Measurements from ENCODE around the gene C19orf12. TPM values are rescaled to one million over a fixed set of nuclear protein-coding genes. Genes with fewer than 3 reads are reported as not detected.

The C19orf12 gene
- total and polyA plus RNA-seq, 2 of the 13 experiments (the other 11 are each of a cell fraction or from before 2014, with no cell fraction given), result 17.7 to 34.4 TPM

DNA sequence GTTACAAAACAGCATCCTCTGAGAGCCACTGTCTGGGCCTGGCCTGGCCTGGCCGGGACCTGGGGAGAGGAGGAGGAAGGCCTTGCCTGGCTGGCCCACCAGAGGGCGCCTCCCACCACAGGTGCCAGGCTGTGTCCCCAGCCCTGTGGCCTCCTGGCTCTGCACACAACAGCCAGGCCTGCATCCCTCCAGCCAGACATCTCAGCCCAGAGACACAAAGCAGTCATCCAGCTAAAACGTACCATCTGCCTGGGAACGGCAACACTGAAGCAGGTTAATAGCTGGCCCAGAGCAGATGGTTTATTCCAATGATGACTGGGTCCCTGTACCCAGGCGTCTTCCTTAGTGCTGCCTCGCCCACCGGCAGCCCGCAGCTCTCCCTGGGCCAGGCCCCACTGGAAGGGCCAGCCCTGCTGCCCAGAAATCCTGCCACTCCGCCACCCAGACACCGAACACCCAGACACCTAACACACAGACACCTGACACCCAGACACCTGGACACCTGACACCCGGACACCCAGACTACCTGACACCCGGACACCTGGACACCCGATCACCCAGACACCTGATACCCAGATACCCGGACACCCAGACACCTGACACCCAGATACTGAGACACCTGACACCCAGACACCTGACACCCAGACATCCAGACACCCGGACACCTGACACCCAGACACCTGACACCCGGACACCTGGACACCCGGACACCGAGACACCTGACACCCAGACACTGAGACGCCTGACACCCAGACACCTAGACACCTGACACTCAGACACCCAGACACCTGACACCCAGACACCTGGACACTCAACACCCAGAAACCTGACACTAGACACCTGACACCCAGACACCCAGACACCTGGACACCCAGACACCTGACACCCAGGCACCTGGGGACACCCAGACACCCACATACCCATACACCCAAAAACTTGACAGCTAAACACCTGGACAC is 20.1 kb downstream of the C19orf12 start (continued):
- TF ChIP-seq TEAD3 (CRISPR knock-in tag; optimal IDR thresholded peaks at IDR 0.05; ENCODE audit: borderline replicate concordance) (peak; percentile 61), PRMT3 (CRISPR knock-in tag; IDR thresholded peaks at IDR 0.05; ENCODE audit: borderline replicate concordance, low read depth) (no peak), ELF3 (CRISPR knock-in tag; IDR thresholded peaks at IDR 0.05) (peak; percentile 57; the same call in 1 of the 2 replicates), ZBTB20 (CRISPR knock-in tag; IDR thresholded peaks at IDR 0.05; ENCODE audit: borderline replicate concordance, low read depth) (peak; percentile 66; the same call in 1 of the 2 replicates), HCFC1 (IDR thresholded peaks at IDR 0.05; ENCODE audit: low read depth, low read length) (no peak), JDP2 (CRISPR knock-in tag; IDR thresholded peaks at IDR 0.05; ENCODE audit: borderline replicate concordance) (no peak), EHMT2 (IDR thresholded peaks at IDR 0.05; ENCODE audit: borderline replicate concordance, low read depth, low read length) (no peak), RFXANK (CRISPR knock-in tag; IDR thresholded peaks at IDR 0.05) (no peak), MAF1 (CRISPR knock-in tag; IDR thresholded peaks at IDR 0.05; ENCODE audit: borderline replicate concordance) (no peak), HIVEP1 (CRISPR knock-in tag; IDR thresholded peaks at IDR 0.05) (no peak), ELF1 (CRISPR knock-in tag; IDR thresholded peaks at IDR 0.05) (0 out of 2 replicates have a peak, but pooled peaks have one; percentile 34), ERF (CRISPR knock-in tag; IDR thresholded peaks at IDR 0.05) (peak; percentile 40; the same call in 1 of the 2 replicates), ZNF350 (CRISPR knock-in tag; IDR thresholded peaks at IDR 0.05; ENCODE audit: borderline replicate concordance, low read depth) (peak; percentile 55; the same call in 1 of the 2 replicates), ZNF556 (CRISPR knock-in tag; IDR thresholded peaks at IDR 0.05; ENCODE audit: borderline replicate concordance) (0 out of 2 replicates have a peak, but pooled peaks have one; percentile 44), ZNF501 (CRISPR knock-in tag; IDR thresholded peaks at IDR 0.05) (peak; percentile 57; the same call in 1 of the 2 replicates), PITX1 (CRISPR knock-in tag; IDR thresholded peaks at IDR 0.05) (peak; percentile 61), KDM2A (CRISPR knock-in tag; IDR thresholded peaks at IDR 0.05; ENCODE audit: borderline replicate concordance, low read depth) (peak; percentile 62; the same call in 1 of the 2 replicates)
- TF ChIP-seq, protein P1, sequence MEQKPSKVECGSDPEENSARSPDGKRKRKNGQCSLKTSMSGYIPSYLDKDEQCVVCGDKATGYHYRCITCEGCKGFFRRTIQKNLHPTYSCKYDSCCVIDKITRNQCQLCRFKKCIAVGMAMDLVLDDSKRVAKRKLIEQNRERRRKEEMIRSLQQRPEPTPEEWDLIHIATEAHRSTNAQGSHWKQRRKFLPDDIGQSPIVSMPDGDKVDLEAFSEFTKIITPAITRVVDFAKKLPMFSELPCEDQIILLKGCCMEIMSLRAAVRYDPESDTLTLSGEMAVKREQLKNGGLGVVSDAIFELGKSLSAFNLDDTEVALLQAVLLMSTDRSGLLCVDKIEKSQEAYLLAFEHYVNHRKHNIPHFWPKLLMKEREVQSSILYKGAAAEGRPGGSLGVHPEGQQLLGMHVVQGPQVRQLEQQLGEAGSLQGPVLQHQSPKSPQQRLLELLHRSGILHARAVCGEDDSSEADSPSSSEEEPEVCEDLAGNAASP (CRISPR knock-in tag; IDR thresholded peaks at IDR 0.05; ENCODE audit: borderline replicate concordance), result 0 out of 2 replicates have a peak, but pooled peaks have one; percentile 21
- TF ChIP-seq, protein P2, sequence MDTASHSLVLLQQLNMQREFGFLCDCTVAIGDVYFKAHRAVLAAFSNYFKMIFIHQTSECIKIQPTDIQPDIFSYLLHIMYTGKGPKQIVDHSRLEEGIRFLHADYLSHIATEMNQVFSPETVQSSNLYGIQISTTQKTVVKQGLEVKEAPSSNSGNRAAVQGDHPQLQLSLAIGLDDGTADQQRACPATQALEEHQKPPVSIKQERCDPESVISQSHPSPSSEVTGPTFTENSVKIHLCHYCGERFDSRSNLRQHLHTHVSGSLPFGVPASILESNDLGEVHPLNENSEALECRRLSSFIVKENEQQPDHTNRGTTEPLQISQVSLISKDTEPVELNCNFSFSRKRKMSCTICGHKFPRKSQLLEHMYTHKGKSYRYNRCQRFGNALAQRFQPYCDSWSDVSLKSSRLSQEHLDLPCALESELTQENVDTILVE (CRISPR knock-in tag; IDR thresholded peaks at IDR 0.05), result peak; percentile 40; the same call in 1 of the 2 replicates
- TF ChIP-seq, protein P3, sequence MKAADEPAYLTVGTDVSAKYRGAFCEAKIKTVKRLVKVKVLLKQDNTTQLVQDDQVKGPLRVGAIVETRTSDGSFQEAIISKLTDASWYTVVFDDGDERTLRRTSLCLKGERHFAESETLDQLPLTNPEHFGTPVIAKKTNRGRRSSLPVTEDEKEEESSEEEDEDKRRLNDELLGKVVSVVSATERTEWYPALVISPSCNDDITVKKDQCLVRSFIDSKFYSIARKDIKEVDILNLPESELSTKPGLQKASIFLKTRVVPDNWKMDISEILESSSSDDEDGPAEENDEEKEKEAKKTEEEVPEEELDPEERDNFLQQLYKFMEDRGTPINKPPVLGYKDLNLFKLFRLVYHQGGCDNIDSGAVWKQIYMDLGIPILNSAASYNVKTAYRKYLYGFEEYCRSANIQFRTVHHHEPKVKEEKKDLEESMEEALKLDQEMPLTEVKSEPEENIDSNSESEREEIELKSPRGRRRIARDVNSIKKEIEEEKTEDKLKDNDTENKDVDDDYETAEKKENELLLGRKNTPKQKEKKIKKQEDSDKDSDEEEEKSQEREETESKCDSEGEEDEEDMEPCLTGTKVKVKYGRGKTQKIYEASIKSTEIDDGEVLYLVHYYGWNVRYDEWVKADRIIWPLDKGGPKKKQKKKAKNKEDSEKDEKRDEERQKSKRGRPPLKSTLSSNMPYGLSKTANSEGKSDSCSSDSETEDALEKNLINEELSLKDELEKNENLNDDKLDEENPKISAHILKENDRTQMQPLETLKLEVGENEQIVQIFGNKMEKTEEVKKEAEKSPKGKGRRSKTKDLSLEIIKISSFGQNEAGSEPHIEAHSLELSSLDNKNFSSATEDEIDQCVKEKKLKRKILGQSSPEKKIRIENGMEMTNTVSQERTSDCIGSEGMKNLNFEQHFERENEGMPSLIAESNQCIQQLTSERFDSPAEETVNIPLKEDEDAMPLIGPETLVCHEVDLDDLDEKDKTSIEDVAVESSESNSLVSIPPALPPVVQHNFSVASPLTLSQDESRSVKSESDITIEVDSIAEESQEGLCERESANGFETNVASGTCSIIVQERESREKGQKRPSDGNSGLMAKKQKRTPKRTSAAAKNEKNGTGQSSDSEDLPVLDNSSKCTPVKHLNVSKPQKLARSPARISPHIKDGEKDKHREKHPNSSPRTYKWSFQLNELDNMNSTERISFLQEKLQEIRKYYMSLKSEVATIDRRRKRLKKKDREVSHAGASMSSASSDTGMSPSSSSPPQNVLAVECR (CRISPR knock-in tag; IDR thresholded peaks at IDR 0.05; ENCODE audit: borderline replicate concordance), result peak; percentile 40; the same call in 1 of the 2 replicates
- TF ChIP-seq, protein P4, sequence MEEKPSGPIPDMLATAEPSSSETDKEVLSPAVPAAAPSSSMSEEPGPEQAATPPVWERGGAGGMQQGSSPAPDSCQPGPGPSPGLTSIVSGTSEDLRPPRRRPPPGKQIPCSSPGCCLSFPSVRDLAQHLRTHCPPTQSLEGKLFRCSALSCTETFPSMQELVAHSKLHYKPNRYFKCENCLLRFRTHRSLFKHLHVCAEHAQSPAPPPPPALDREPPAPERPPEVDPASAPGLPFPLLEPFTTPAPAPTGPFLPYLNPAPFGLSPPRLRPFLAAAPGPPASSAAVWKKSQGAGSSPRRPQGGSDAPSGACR (CRISPR knock-in tag; IDR thresholded peaks at IDR 0.05), result no peak
